HAP-1 (cell line): ENCODE measurements around the gene ATAD1.

Experiments used
- DNase-seq, 2 experiments: peaks; one replicate each; pipeline ENCODE4 v3.0.0-alpha.2; 2016 to 2020; ENCODE audit warnings: low spot score in 2 of 2
- H3K27me3 ChIP-seq: fragments of 250-450 bp; sonication (Bioruptor Pico); 2 replicates; pipeline ENCODE4 v1.5.1; 2020; ENCODE audit warnings: low read depth, mild to moderate bottlenecking, moderate library complexity
- H3K36me3 ChIP-seq: fragments of 250-450 bp; sonication (Bioruptor Pico); replicated peaks from 2 replicates; pipeline ENCODE4 v1.5.1; 2020; ENCODE audit warnings: mild to moderate bottlenecking
- H3K4me1 ChIP-seq: fragments of 250-450 bp; sonication (Bioruptor Pico); 2 replicates; pipeline ENCODE4 v1.5.1; 2020; ENCODE audit warnings: mild to moderate bottlenecking
- H3K4me3 ChIP-seq: fragments of 250-450 bp; sonication (Bioruptor Pico); 2 replicates; pipeline ENCODE4 v1.5.1; 2020; ENCODE audit warnings: mild to moderate bottlenecking, moderate library complexity
- H3K9me3 ChIP-seq: fragments of 250-450 bp; sonication (Bioruptor Pico); 2 replicates; pipeline ENCODE4 v1.5.1; 2020; ENCODE audit warnings: mild to moderate bottlenecking, moderate library complexity
- in situ Hi-C: fragments of 300-500 bp; cut with MboI; formaldehyde crosslinking; loops from 3 replicates; pipeline ENCODE4 v1.14.3; 2020; ENCODE audit warnings: low sequenced_read_pairs, inconsistent platforms, mixed read lengths

ATAD1 gene

GRCh38 chr10:87767253-87767652, 50.8 kb downstream of the ATAD1 start:
- Histone ChIP-seq H3K4me1 (no peaks in the 10 kb centered on the region), H3K9me3 (no peaks in the 10 kb centered on the region), H3K27me3 (no peaks in the 10 kb centered on the region), H3K4me3 (no peak overlapping the region), H3K36me3 (peaks cover 4% of the 10 kb centered on the region; the same call in 1 of the 2 replicates)
- no peak for DNase-seq
- in situ Hi-C loops: no loop called here

- no peaks in the 10 kb centered on the region for H3K27me3 ChIP-seq
- H3K4me3 ChIP-seq: no peak overlapping the region
- H3K9me3 ChIP-seq: no peaks in the 10 kb centered on the region
- peaks cover 4% of the 10 kb centered on the region; the same call in 1 of the 2 replicates for H3K36me3 ChIP-seq
- DNase-seq: no peak
- peaks cover 3% of the 10 kb centered on the region for H3K4me1 ChIP-seq
- in situ Hi-C loops: no loop called here
Measured at GRCh38 chr10:87765666-87766376, 52.2 kb downstream of the ATAD1 start.

- in situ Hi-C loops: no loop called here
- peaks cover 10% of the 10 kb centered on the region for H3K4me1 ChIP-seq
- no peak overlapping the region for H3K4me3 ChIP-seq
- no peaks in the 10 kb centered on the region; the same call in 1 of the 2 replicates for H3K36me3 ChIP-seq
- DNase-seq: no peak
- H3K27me3 ChIP-seq: no peaks in the 10 kb centered on the region
- no peaks in the 10 kb centered on the region for H3K9me3 ChIP-seq
Measured at GRCh38 chr10:87764072-87764934, 53.7 kb downstream of the ATAD1 start.

- Histone ChIP-seq H3K4me3 (no peak overlapping the region), H3K36me3 (no peaks in the 10 kb centered on the region; the same call in 1 of the 2 replicates), H3K27me3 (no peaks in the 10 kb centered on the region), H3K9me3 (no peaks in the 10 kb centered on the region), H3K4me1 (peaks cover 19% of the 10 kb centered on the region)
- in situ Hi-C loops: no loop called here
- no peak for DNase-seq
Measured at GRCh38 chr10:87763086-87763861, 54.8 kb downstream of the ATAD1 start.

GRCh38 chr10:87761892-87762291, 56.1 kb downstream of the ATAD1 start:
- peaks cover 29% of the 10 kb centered on the region for H3K4me1 ChIP-seq
- H3K9me3 ChIP-seq: no peaks in the 10 kb centered on the region
- no peaks in the 10 kb centered on the region for H3K27me3 ChIP-seq
- in situ Hi-C loops: no loop called here
- no peaks in the 10 kb centered on the region; the same call in 1 of the 2 replicates for H3K36me3 ChIP-seq
- no peak overlapping the region for H3K4me3 ChIP-seq
- no peak for DNase-seq

- no peak overlapping the region for H3K4me3 ChIP-seq
- no peak for DNase-seq
- in situ Hi-C loops: no loop called here
- no peaks in the 10 kb centered on the region for H3K27me3 ChIP-seq
- peaks cover 29% of the 10 kb centered on the region for H3K4me1 ChIP-seq
- H3K9me3 ChIP-seq: no peaks in the 10 kb centered on the region
- peaks cover 2% of the 10 kb centered on the region for H3K36me3 ChIP-seq
Measured at GRCh38 chr10:87761153-87761552, 56.9 kb downstream of the ATAD1 start.

GRCh38 chr10:87760195-87760905, 57.7 kb downstream of the ATAD1 start:
- no peak overlapping the region for H3K4me3 ChIP-seq
- H3K27me3 ChIP-seq: no peaks in the 10 kb centered on the region
- no peaks in the 10 kb centered on the region for H3K9me3 ChIP-seq
- H3K4me1 ChIP-seq: peaks cover 29% of the 10 kb centered on the region
- in situ Hi-C loops: no loop called here
- H3K36me3 ChIP-seq: peaks cover 6% of the 10 kb centered on the region
- no peak for DNase-seq

- H3K4me1 ChIP-seq: peaks cover 29% of the 10 kb centered on the region
- no peak for DNase-seq
- H3K9me3 ChIP-seq: no peaks in the 10 kb centered on the region
- in situ Hi-C loops: no loop called here
- H3K4me3 ChIP-seq: no peak overlapping the region
- peaks cover 6% of the 10 kb centered on the region for H3K36me3 ChIP-seq
- no peaks in the 10 kb centered on the region for H3K27me3 ChIP-seq
Measured at GRCh38 chr10:87759551-87759950, 58.5 kb downstream of the ATAD1 start.

GRCh38 chr10:87757685-87758084, 60.3 kb downstream of the ATAD1 start:
- in situ Hi-C loops: no loop called here
- no peak for DNase-seq

GRCh38 chr10:87753995-87754866, 63.8 kb downstream of the ATAD1 start:
- Histone ChIP-seq H3K36me3 (peaks cover 9% of the 10 kb centered on the region), H3K27me3 (no peaks in the 10 kb centered on the region), H3K9me3 (no peaks in the 10 kb centered on the region), H3K4me1 (peaks cover 19% of the 10 kb centered on the region), H3K4me3 (no peak overlapping the region)
- DNase-seq: no peak
- in situ Hi-C loops: no loop called here

More at GRCh38 chr10:87757685-87758084, 60.3 kb downstream of the ATAD1 start:
- Histone ChIP-seq H3K4me3 (no peak overlapping the region), H3K9me3 (no peaks in the 10 kb centered on the region), H3K36me3 (peaks cover 9% of the 10 kb centered on the region), H3K27me3 (no peaks in the 10 kb centered on the region), H3K4me1 (peaks cover 29% of the 10 kb centered on the region)

- H3K4me3 ChIP-seq: no peak overlapping the region
- peaks cover 3% of the 10 kb centered on the region for H3K4me1 ChIP-seq
- H3K9me3 ChIP-seq: no peaks in the 10 kb centered on the region
- H3K27me3 ChIP-seq: no peaks in the 10 kb centered on the region
- in situ Hi-C loops: no loop called here
- H3K36me3 ChIP-seq: peaks cover 9% of the 10 kb centered on the region
- DNase-seq: no peak
Measured at GRCh38 chr10:87752566-87752965, 65.5 kb downstream of the ATAD1 start.

GRCh38 chr10:87751274-87751673, 66.8 kb downstream of the ATAD1 start:
- no peaks in the 10 kb centered on the region for H3K4me1 ChIP-seq
- no peak overlapping the region for H3K4me3 ChIP-seq
- in situ Hi-C loops: no loop called here
- DNase-seq: no peak
- H3K9me3 ChIP-seq: no peaks in the 10 kb centered on the region
- peaks cover 8% of the 10 kb centered on the region for H3K36me3 ChIP-seq
- no peaks in the 10 kb centered on the region for H3K27me3 ChIP-seq
